Esophagus muscularis mucosa (tissue), 4 donors: ENCODE measurements around the gene AKAP17A. TPM values are rescaled to one million over a fixed set of nuclear protein-coding genes. Genes with fewer than 3 reads are reported as not detected.

ENCODE experiments used
- DNase-seq: peaks from one replicate; pipeline ENCODE4 v3.0.0-alpha.2; 2017; ENCODE audit errors: extremely low spot score
- H3K27ac ChIP-seq, 4 donors: fragments of 200-600 bp; sonication (generic); replicated peaks in 1 of 4; 1 replicate in 3 of 4; 2 replicates in 1 of 4; pipeline ENCODE4 v1.5.1; 2016 to 2019; ENCODE audit warnings: mild to moderate bottlenecking in 1 of 4
- H3K27me3 ChIP-seq, 4 donors: fragments of 200-600 bp; sonication (generic); one replicate each; pipeline versions ENCODE4 v1.5.1 to v1.6.0; 2016 to 2019
- H3K36me3 ChIP-seq, 4 donors: fragments of 200-600 bp; sonication (generic); one replicate each; pipeline ENCODE4 v1.5.1; 2016 to 2019
- H3K4me1 ChIP-seq, 4 donors: fragments of 200-600 bp; sonication (generic); one replicate each; pipeline ENCODE4 v1.5.1; 2016 to 2019
- H3K4me3 ChIP-seq, 4 donors: fragments of 200-600 bp; sonication (generic); 1 replicate in 2 of 4; 2 replicates in 2 of 4; pipeline ENCODE4 v1.5.1; 2016 to 2019; ENCODE audit warnings: mild to moderate bottlenecking in 4 of 4, moderate library complexity in 1 of 4
- H3K9me3 ChIP-seq, 4 donors: fragments of 200-600 bp; sonication (generic); 1 replicate in 3 of 4; 2 replicates in 1 of 4; pipeline ENCODE4 v1.5.1; 2016 to 2019
- EP300 ChIP-seq: sonication (generic); formaldehyde crosslinking; IDR thresholded peaks from one replicate; pipeline ENCODE4 v1.6.1; 2017; ENCODE audit warnings: antibody characterized with exemption
- POLR2A ChIP-seq: fragments of 450-650 bp; IDR thresholded peaks from one replicate; pipeline ENCODE4 v1.6.1; 2017; ENCODE audit warnings: antibody characterized with exemption, moderate library complexity, mild to moderate bottlenecking, low read depth
- POLR2AphosphoS5 ChIP-seq, 2 donors: sonication (generic); formaldehyde crosslinking; IDR thresholded peaks; one replicate each; pipeline ENCODE4 v1.6.1; 2017; ENCODE audit warnings: antibody characterized with exemption in 2 of 2
- WGBS: methylation state at CpG from one replicate; pipeline ENCODE4 v1.1.5; 2018; 5-methylcytosine and 5-hydroxymethylcytosine counted together
- intact Hi-C: fragments of 100-400 bp; cut with DNase I; formaldehyde crosslinking; loops from one replicate; pipeline ENCODE4 v1.15.1; 2023
- total RNA-seq, 4 donors: library from RNA; depleted of rRNA; stranded (reverse); fragments of >200 nt; gene quantifications; one replicate each; pipeline versions ENCODE4 v1.1.0 to v1.2.1, GENCODE V29; 2016
- TF ChIP-seq, protein P1 (sequence below), 3 experiments: fragments of 200-600 bp in 2 of 3; fragments of 450-650 bp in 1 of 3; sonication (generic) in 2 of 3; IDR thresholded peaks; one replicate each; pipeline ENCODE4 v1.5.1; 2017 to 2019; ENCODE audit warnings: antibody characterized with exemption in 3 of 3, mild to moderate bottlenecking in 2 of 3, moderate library complexity in 1 of 3

The AKAP17A gene
- total RNA-seq, 4 donors from 2014 or later: 23.4 to 36.8 (median 31.0) TPM

DNA sequence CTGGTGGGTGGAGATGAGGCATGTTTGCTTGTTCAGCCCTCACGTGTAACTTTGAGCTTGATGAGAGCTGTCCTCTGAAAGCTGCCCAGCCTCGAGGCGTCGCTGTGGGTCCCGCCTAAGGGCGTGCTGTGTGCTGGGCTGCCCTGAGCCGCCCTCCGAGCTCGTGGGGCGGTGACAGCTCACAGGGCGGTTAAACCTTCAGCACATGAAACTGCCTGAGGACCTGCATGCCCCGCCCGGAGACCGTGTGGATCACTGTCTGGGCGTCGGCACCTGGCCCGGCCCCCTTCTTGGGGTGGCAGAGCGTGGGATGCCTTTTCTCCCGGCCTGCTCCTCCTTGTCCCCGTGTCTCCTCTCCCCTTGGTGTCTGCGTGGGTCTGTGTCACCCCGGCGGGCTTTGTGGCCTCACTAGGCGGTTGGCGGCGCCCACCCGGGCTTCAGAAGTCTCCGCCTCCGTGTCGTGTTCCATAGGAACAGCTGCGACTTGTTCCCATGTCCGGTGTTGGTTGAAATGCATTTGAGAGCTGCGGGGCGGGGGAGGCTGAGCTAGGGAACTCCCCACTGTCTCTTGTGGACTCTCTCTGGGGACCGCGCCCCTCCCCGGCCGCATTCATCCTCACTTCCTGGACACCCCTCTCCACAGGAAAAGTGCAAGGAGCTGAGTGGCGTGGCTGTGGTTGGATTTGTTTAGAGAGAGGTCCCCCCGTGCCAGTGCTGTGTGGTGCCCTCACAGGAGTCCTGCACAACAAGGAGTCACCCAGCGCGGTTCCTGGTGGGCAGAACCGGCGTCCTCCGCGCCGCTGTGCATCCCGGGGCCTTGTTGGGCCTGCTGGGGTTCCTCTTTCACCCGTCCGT, 6.8 kb downstream of the AKAP17A start:
- H3K27ac ChIP-seq: no peak overlapping the region
- no peak overlapping the region for H3K4me3 ChIP-seq
- DNase-seq: no peak
- H3K4me1 ChIP-seq: peaks cover 5 to 24% (median 17%) of the 10 kb centered on the region in 4 donors
- TF ChIP-seq EP300 (no peak), POLR2A (no peak)
- no peaks in the 10 kb centered on the region for H3K9me3 ChIP-seq
- H3K36me3 ChIP-seq: peaks cover 82 to 99% (median 97%) of the 10 kb centered on the region in 4 donors
- no peaks in the 10 kb centered on the region for H3K27me3 ChIP-seq
- intact Hi-C loops: loop anchor here (10.0 kb wide), 1 partner anchor 897 kb away; no protein-coding TSS in a partner anchor
- WGBS: 89% methylated on average over 42 of the region's 50 CpGs

DNA sequence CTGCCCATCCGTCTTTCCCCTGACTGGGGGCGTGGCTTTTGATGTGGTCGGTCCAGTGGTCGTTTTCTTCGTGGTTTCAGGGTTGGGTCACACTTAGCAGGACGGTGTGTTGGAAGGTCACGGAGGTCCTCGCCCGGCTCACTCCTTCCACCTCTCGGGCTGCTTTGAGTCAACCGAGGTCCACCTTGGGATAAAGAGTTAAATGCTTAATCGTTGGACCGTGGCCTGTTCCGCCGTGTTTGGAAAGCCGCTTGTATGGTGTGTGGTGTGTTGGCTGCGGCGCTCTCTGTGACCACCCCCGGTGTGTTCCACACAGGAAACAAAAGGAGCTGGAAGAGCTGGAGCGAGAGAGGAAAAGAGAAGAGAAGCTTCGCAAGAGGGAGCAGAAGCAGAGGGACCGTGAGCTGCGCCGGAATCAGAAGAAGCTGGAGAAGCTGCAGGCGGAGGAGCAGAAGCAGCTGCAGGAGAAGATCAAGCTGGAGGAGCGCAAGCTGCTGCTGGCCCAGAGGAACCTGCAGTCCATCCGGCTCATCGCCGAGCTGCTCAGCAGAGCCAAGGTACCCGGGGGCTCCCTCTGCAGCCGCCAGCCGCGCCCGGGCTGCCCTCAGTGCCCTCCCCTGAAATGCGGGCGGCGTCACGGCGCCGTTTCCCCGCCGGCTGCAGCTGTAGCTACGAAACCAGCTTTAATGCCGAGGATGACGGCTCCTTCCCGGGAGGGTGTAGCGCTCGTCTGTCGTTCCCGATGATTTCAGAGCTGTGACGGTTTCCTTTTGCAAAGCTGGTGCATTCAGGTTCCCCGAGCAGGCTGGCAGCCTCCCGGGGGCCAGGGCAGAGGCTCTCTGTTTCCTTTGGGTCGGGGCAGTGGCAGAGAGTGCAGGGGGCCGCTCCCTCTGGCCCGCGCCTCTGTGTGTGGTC, 7.7 kb downstream of the AKAP17A start:
- Histone ChIP-seq H3K36me3 (peaks cover 79 to 99% (median 96%) of the 10 kb centered on the region in 4 donors), H3K4me1 (peaks cover 0 to 15% (median 8%) of the 10 kb centered on the region in 4 donors), H3K27me3 (no peaks in the 10 kb centered on the region), H3K4me3 (no peak overlapping the region), H3K9me3 (no peaks in the 10 kb centered on the region), H3K27ac (no peak overlapping the region)
- intact Hi-C loops: loop anchor here (10.0 kb wide), 1 partner anchor 896 kb away; no protein-coding TSS in a partner anchor
- 88% methylated on average over 51 of the region's 57 CpGs for WGBS
- TF ChIP-seq EP300 (no peak), POLR2A (no peak), POLR2AphosphoS5 (IDR thresholded peaks at IDR 0.05) (no peak)
- TF ChIP-seq, protein P1, sequence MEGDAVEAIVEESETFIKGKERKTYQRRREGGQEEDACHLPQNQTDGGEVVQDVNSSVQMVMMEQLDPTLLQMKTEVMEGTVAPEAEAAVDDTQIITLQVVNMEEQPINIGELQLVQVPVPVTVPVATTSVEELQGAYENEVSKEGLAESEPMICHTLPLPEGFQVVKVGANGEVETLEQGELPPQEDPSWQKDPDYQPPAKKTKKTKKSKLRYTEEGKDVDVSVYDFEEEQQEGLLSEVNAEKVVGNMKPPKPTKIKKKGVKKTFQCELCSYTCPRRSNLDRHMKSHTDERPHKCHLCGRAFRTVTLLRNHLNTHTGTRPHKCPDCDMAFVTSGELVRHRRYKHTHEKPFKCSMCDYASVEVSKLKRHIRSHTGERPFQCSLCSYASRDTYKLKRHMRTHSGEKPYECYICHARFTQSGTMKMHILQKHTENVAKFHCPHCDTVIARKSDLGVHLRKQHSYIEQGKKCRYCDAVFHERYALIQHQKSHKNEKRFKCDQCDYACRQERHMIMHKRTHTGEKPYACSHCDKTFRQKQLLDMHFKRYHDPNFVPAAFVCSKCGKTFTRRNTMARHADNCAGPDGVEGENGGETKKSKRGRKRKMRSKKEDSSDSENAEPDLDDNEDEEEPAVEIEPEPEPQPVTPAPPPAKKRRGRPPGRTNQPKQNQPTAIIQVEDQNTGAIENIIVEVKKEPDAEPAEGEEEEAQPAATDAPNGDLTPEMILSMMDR (IDR thresholded peaks at IDR 0.05): no peak
- DNase-seq: no peak

DNA sequence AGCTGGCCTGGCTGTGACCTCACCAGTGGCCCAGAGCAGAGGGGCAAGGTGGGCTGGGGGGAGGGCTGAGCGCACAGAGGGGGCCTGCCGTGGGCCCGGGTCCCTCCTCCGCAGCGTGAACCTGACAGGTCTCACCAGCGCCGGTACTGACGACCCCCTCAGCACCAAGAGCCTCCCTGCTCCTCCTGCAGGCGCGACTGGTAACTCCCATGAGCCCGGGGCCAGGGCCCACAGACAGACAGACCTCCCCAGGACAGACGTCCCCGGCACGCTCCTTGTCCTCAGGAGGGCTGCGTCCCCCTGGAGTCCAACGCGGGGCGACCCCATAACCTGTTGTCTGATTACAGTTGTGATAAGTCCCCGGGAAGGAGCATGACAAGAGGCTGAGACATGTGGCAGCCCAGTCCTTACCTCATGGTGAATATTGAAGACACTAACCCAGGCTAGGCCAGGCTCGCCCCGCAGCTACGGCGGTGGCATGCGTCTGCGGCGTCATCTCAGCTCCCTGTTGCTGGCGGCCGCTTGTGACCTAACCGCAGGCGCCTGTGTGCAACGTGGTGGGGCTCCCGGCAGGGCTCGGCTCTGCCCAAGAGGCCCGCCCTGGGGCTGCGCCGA, 8.5 kb downstream of the AKAP17A start:
- H3K27ac ChIP-seq: no peak overlapping the region
- H3K4me3 ChIP-seq: no peak overlapping the region
- H3K9me3 ChIP-seq: no peaks in the 10 kb centered on the region
- peaks cover 76 to 93% (median 91%) of the 10 kb centered on the region in 4 donors for H3K36me3 ChIP-seq
- WGBS: 93% methylated on average over 27 of the region's 36 CpGs
- intact Hi-C loops: loop anchor here (10.0 kb wide), 1 partner anchor 895 kb away; no protein-coding TSS in a partner anchor
- H3K4me1 ChIP-seq: peaks cover 0 to 8% (median 4%) of the 10 kb centered on the region in 4 donors
- DNase-seq: no peak
- TF ChIP-seq, protein P1 (IDR thresholded peaks at IDR 0.05): no peak
- TF ChIP-seq POLR2A (no peak), EP300 (no peak), POLR2AphosphoS5 (IDR thresholded peaks at IDR 0.05) (no peak)
- no peaks in the 10 kb centered on the region for H3K27me3 ChIP-seq

DNA sequence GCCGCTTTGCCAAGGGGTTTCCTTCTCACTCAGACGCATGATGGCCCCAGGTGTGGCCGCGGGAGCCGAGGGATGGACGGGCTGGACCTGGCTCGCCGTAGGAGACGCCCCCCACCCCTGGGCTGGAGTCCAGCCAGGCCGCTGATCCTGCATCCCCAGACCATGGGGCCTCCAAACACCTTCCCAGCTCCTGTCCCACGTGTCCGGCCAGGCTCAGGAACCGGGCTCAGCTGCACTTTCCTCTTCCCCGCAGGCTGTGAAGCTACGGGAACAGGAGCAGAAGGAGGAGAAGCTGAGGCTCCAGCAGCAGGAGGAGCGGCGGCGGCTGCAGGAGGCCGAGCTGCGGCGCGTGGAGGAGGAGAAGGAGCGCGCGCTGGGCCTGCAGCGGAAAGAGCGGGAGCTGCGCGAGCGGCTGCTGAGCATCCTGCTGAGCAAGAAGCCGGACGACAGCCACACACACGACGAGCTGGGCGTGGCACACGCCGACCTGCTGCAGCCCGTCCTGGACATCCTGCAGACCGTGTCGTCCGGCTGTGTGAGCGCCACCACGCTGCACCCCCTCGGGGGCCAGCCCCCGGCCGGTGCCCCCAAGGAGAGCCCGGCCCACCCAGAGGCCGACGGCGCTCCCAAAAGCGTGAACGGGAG, 9.1 kb downstream of the AKAP17A start:
- H3K4me1 ChIP-seq: peaks cover 0 to 1% (median under 1%) of the 10 kb centered on the region in 4 donors
- no peak overlapping the region for H3K4me3 ChIP-seq
- H3K27ac ChIP-seq: no peak overlapping the region
- peaks cover 71 to 87% (median 85%) of the 10 kb centered on the region in 4 donors for H3K36me3 ChIP-seq
- WGBS: 96% methylated on average over 29 of the region's 52 CpGs
- no peaks in the 10 kb centered on the region for H3K9me3 ChIP-seq
- intact Hi-C loops: no loop called here
- TF ChIP-seq, protein P1 (IDR thresholded peaks at IDR 0.05): no peak
- TF ChIP-seq POLR2A (no peak), EP300 (no peak), POLR2AphosphoS5 (IDR thresholded peaks at IDR 0.05) (no peak)
- no peaks in the 10 kb centered on the region for H3K27me3 ChIP-seq
- no peak for DNase-seq
